PC-3 (cell line): ENCODE measurements around the gene APCDD1. TPM values are rescaled to one million over a fixed set of nuclear protein-coding genes. Genes with fewer than 3 reads are reported as not detected.

Experiments
- ATAC-seq: fragments of 200-7000 bp; cut with Tn5 transposase; 2 replicates; pipeline ENCODE4 v1.9.1; 2020; ENCODE audit warnings: mild to moderate bottlenecking, moderate library complexity
- BruUV-seq: library from RNA; stranded (reverse); fragments of 400-500 nt; replicated peaks from 2 replicates; lab custom pipeline; 2021; lab: Mats Ljungman, UMichigan
- CTCF ChIA-PET: fragments of 300-600 bp; sonication (Branson Sonifier 250); formaldehyde crosslinking; loops from one replicate; lab custom pipeline; 2022; ENCODE audit warnings: antibody characterized with exemption; lab: Charles Lee
- POLR2A ChIA-PET: fragments of 300-600 bp; sonication (Branson Sonifier 250); formaldehyde crosslinking; loops from one replicate; lab custom pipeline; 2022; ENCODE audit warnings: antibody characterized with exemption; ENCODE audit not compliant: unreplicated experiment; lab: Charles Lee
- DNase-seq: peaks from one replicate; pipeline ENCODE4 v3.0.0-alpha.2; 2015
- H2AFZ ChIP-seq: fragments of 300-600 bp; sonication (generic); 2 replicates; pipeline ENCODE4 v1.6.0; 2016; ENCODE audit warnings: antibody characterized with exemption, low read length
- H3F3A ChIP-seq: fragments of 300-600 bp; sonication (generic); one replicate; pipeline ENCODE4 v1.6.0; 2017; ENCODE audit warnings: antibody characterized with exemption, low read length, control low read depth, mild to moderate bottlenecking; ENCODE audit not compliant: unreplicated experiment
- H3K27ac ChIP-seq: fragments of 300-600 bp; sonication (generic); 2 replicates; pipeline ENCODE4 v1.5.1; 2016; ENCODE audit warnings: mild to moderate bottlenecking, low read length
- H3K27me3 ChIP-seq: fragments of 300-600 bp; sonication (generic); 2 replicates; pipeline ENCODE4 v1.6.1; 2016; ENCODE audit warnings: low read length, mixed read lengths
- H3K36me3 ChIP-seq: fragments of 300-600 bp; sonication (generic); 2 replicates; pipeline ENCODE4 v1.6.1; 2016; ENCODE audit warnings: low read depth, mixed run types, low read length, mixed read lengths
- H3K4me1 ChIP-seq: fragments of 300-600 bp; sonication (generic); 2 replicates; pipeline ENCODE4 v1.5.1; 2016; ENCODE audit warnings: low read length; ENCODE audit not compliant: insufficient read depth
- H3K4me2 ChIP-seq: fragments of 300-600 bp; sonication (generic); 2 replicates; pipeline ENCODE4 v1.6.0; 2016; ENCODE audit warnings: low read length
- H3K4me3 ChIP-seq: fragments of 300-600 bp; sonication (generic); 2 replicates; pipeline ENCODE4 v1.5.1; 2016; ENCODE audit warnings: mild to moderate bottlenecking, low read length, mixed read lengths
- H3K79me2 ChIP-seq: fragments of 300-600 bp; sonication (generic); 2 replicates; pipeline ENCODE4 v1.6.1; 2017; ENCODE audit warnings: low read length, mixed read lengths
- H3K9ac ChIP-seq: fragments of 300-600 bp; sonication (generic); 2 replicates; pipeline ENCODE4 v1.6.0; 2016; ENCODE audit warnings: mild to moderate bottlenecking, low read length
- H3K9me2 ChIP-seq: fragments of 300-600 bp; sonication (generic); replicated peaks from 2 replicates; pipeline ENCODE4 v1.6.1; 2016; ENCODE audit warnings: mixed run types, low read length, mixed read lengths
- H3K9me3 ChIP-seq: fragments of 300-600 bp; sonication (generic); 2 replicates; pipeline ENCODE4 v1.6.1; 2016; ENCODE audit warnings: low read length, mixed read lengths
- H4K20me1 ChIP-seq: fragments of 300-600 bp; sonication (generic); 2 replicates; pipeline ENCODE4 v1.6.1; 2016; ENCODE audit warnings: low read length, mixed read lengths
- CTCF ChIP-seq: fragments of 300-600 bp; sonication (generic); conservative IDR thresholded peaks from 2 replicates; pipeline ENCODE4 v1.5.1; 2017; ENCODE audit warnings: antibody characterized with exemption, low read depth, mild to moderate bottlenecking, low read length
- EZH2 ChIP-seq: fragments of 300-600 bp; sonication (generic); IDR thresholded peaks from one replicate; pipeline ENCODE4 v1.6.1; 2017; ENCODE audit warnings: antibody characterized with exemption, mild to moderate bottlenecking, low read length; ENCODE audit not compliant: unreplicated experiment
- EZH2phosphoT487 ChIP-seq: fragments of 300-600 bp; sonication (generic); IDR thresholded peaks from 2 replicates; pipeline ENCODE4 v1.6.1; 2018; ENCODE audit warnings: mild to moderate bottlenecking, antibody characterized with exemption, low read length, borderline replicate concordance
- intact Hi-C: fragments of 100-400 bp; cut with micrococcal nuclease; formaldehyde crosslinking; loops from 2 replicates; pipeline ENCODE4 v1.9.0; 2023
- total RNA-seq: library from RNA; depleted of rRNA; stranded (reverse); fragments of >200 nt; gene quantifications from 2 replicates; pipeline ENCODE4 v1.2.3, GENCODE V29; 2014

Gene APCDD1
- total RNA-seq, 1 experiment from 2014 or later, result not detected

DNA sequence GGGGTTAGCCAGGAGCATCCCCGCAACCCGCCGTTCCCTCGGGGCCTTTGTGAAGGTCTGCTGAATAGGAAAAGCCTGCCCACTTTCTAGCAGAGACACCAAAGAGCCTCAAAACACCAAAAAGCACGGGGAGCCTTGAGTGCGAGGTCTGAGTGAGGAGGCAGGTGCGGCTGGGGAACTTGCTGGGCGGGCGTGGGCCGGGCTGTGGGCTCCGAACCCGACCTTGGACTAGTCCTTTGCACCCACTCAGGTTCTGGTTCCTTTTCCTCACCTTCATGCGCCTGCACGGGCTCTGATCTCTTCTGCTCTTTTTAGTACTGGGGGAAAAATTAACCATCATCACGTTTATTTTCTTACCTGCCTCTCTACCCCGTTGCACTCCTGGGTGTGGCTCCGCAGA is 19.9 kb downstream of the APCDD1 start:
- no peaks in the 10 kb centered on the region for H3K4me1 ChIP-seq
- POLR2A ChIA-PET, result no interaction called here
- no peak for TF ChIP-seq EZH2
- TF ChIP-seq EZH2phosphoT487, result no peak
- TF ChIP-seq CTCF, result no peak
- no peak for DNase-seq
- CTCF ChIA-PET, result no interaction called here
- no peaks in the 10 kb centered on the region for H3K79me2 ChIP-seq
- no peak overlapping the region for H3K9ac ChIP-seq
- H3K9me2 ChIP-seq, result no peaks in the 10 kb centered on the region
- H3K27ac ChIP-seq, result no peak overlapping the region
- BruUV-seq, result no TSS peak
- intact Hi-C loops, result no loop called here
- H3K9me3 ChIP-seq, result no peaks in the 10 kb centered on the region
- no peaks in the 10 kb centered on the region for H4K20me1 ChIP-seq
- no peak overlapping the region for H3K4me3 ChIP-seq
- H3K27me3 ChIP-seq, result peaks cover 97% of the 10 kb centered on the region
- H3K36me3 ChIP-seq, result no peaks in the 10 kb centered on the region
- no peak overlapping the region for H2AFZ ChIP-seq
- no peak for ATAC-seq
- no peak overlapping the region for H3K4me2 ChIP-seq
- no peaks in the 10 kb centered on the region for H3F3A ChIP-seq

DNA sequence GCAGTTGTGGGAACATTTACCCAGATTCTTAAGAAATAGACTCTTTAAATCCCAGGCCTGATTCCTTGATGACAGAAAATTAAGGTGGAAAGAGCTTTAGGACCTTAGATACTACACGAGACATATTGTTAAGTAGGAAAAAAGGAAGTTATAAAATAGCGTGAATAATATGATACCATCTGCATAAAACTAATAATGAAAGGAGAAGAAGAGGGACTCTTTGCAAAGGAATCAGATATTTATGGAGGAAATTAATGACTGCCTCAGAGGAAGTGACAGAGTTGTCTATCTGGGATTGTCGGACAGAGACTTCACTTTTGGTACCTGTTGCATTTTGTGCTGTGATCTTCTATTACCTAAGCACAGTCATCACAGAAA is 20.8 kb downstream of the APCDD1 start:
- H3F3A ChIP-seq, result no peaks in the 10 kb centered on the region
- peaks cover 97% of the 10 kb centered on the region for H3K27me3 ChIP-seq
- ChIA-PET CTCF (no interaction called here), POLR2A (no interaction called here)
- H3K36me3 ChIP-seq, result no peaks in the 10 kb centered on the region
- H3K4me3 ChIP-seq, result no peak overlapping the region
- no peaks in the 10 kb centered on the region for H4K20me1 ChIP-seq
- DNase-seq (no peak), ATAC-seq (no peak)
- no peaks in the 10 kb centered on the region for H3K4me1 ChIP-seq
- H3K4me2 ChIP-seq, result no peak overlapping the region
- no peaks in the 10 kb centered on the region for H3K79me2 ChIP-seq
- H3K27ac ChIP-seq, result no peak overlapping the region
- H3K9me3 ChIP-seq, result no peaks in the 10 kb centered on the region
- H3K9ac ChIP-seq, result no peak overlapping the region
- BruUV-seq, result no TSS peak
- no peak overlapping the region for H2AFZ ChIP-seq
- intact Hi-C loops, result no loop called here
- TF ChIP-seq EZH2phosphoT487 (no peak), EZH2 (no peak), CTCF (no peak)
- H3K9me2 ChIP-seq, result no peaks in the 10 kb centered on the region

GRCh38 chr18:10475654-10476291 is 21.3 kb downstream of the APCDD1 start:
- Histone ChIP-seq H3K9ac (no peak overlapping the region), H3K27me3 (peaks cover 97% of the 10 kb centered on the region), H3K4me1 (no peaks in the 10 kb centered on the region), H3K9me2 (no peaks in the 10 kb centered on the region), H3F3A (no peaks in the 10 kb centered on the region), H3K79me2 (no peaks in the 10 kb centered on the region), H3K27ac (no peak overlapping the region), H2AFZ (no peak overlapping the region), H4K20me1 (no peaks in the 10 kb centered on the region), H3K9me3 (no peaks in the 10 kb centered on the region), H3K36me3 (no peaks in the 10 kb centered on the region), H3K4me2 (no peak overlapping the region), H3K4me3 (no peak overlapping the region)
- TF ChIP-seq CTCF (no peak), EZH2 (no peak), EZH2phosphoT487 (no peak)
- ChIA-PET POLR2A (no interaction called here), CTCF (no interaction called here)
- no TSS peak for BruUV-seq
- DNase-seq (no peak), ATAC-seq (no peak)
- intact Hi-C loops, result no loop called here
